ENCODE measurements around the gene ZMIZ1.

ZMIZ1 gene

DNA sequence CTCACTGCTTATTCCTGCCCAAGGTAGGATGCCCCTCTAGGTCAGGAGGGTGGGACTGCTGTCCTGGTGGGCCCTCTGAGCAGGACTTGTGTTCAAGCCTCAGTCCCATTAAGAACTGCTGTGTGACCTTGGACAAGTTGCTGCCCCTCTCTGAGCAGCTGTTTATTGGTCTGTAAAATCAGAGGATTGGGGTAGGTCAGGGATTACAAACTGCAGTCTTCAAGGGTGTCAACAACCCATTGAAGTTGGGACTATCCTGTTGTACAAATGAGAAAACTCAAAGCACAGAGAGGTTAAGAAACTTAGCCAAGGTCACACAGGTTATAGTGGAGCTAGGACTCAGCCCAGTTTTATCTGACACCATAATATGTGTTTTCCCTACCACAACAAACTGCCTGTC is 55.3 kb downstream of the ZMIZ1 start:
- no peak for DNase-seq

DNA sequence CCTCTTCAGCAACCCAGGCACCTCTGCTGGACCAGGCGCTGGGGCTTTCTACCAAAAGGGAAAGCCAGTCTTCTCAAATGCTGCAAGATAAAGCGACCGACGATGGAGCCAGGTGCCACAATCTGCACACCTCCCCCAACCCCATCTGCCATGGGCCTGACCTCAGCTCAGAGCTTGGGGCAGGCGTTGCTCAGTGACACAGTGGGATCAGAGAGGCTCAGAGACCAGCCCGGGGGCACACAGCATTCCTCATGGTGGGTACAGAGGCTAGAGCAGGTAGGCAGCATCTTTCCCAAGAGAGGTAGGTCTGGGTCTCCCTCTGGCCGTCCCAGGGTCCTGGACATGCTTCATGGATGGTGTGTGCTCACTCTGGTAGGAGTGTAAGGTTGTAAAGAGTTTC is 56.3 kb downstream of the ZMIZ1 start:
- DNase-seq = no peak

- DNase-seq = peak; percentile 44 to 78
Measured at GRCh38 chr10:79126351-79127080, 57.8 kb downstream of the ZMIZ1 start.

GRCh38 chr10:79127151-79127961 is 58.6 kb downstream of the ZMIZ1 start:
- peak; percentile 93 to 99 for DNase-seq

DNA sequence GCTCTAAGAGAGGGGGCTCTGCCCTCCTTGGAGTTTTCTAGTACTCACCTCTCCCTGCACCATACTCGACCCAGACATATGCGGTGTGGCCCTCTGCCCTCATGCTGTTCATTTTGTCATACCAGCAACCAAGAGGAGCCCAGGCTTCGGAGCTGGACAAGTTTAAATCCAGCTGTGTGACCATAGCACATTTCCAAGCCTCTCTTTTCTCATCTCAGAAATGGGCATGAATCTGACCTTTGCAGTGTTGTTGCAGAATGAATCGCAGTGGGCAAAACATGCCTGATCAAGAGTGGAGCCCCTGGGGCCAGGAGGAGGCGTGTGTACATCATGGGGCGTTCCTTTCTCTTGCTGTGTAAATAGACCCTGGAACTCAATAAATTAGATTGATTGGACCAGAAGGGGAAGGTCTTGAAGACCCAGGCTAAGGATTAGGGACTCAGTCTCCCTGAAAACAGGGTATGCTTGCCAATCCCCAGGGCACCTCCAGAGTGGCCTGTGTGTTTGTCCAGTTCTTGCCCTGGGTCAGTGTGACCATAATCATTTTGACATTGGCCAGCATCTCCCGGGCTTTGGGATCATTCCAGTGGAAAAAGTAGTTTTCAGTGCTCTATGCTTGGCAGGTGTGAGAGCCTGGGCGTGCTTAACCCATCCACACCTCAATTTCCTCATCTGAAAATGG is 59.6 kb downstream of the ZMIZ1 start:
- no peak for DNase-seq

GRCh38 chr10:79128923-79129305 is 60.1 kb downstream of the ZMIZ1 start:
- DNase-seq = no peak

DNA sequence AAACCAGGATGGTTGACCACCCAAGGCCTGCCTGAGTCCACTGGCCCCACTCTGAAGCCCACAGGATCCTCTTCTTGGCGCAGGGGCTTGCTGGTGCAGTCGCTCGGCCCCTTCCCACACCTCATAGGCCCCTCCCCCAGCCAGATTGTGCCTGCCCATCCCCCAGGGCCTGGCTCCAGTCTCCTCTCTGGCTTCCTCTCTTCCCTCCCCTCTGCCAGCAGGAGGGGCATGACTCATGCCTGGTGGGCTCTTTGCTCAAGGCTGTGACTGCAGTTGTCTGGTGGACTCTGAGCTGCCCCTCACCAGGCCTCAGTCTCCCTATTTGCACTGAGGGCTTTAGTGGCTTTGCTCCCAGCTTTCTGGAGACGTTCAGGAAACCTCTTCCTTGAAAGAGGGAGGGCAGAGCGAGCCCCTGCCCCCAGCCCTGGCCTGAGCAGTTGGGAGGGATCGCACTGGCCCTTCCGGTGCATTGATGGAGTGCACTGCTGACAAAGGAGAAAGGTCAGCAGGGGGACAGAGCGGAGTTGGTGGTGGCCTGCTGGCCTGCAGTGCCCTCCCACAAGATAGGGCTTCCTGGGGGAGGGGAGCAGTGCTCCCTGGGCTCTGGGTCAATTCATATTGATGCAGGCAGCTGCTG is 60.7 kb downstream of the ZMIZ1 start:
- DNase-seq = no peak

DNA sequence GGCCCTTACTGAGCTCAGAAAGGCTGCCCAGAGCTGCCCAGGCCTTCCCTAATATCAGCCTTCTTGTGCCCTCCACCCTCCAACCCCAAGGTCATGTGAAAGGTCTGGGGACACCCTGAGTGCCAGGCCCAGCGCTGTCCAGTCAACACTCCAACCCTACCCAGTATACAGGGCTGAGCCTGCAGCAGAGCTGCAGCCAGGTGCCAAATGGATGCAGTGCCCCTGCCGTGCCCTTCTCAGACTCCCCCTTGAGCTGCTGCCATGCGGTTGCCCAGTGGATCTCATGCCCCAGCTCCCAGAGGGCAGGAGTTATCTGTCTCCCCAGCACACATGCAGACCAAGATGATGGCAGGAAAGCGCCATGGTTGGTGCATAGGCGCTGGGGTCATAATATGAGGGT is 61.5 kb downstream of the ZMIZ1 start:
- DNase-seq = no peak

GRCh38 chr10:79130846-79131245 is 62.1 kb downstream of the ZMIZ1 start:
- no peak for DNase-seq

GRCh38 chr10:79131836-79132631 is 63.3 kb downstream of the ZMIZ1 start:
- no peak for DNase-seq

GRCh38 chr10:79132681-79133381 is 64.1 kb downstream of the ZMIZ1 start:
- DNase-seq = no peak

- DNase-seq = no peak
Measured at GRCh38 chr10:79133416-79133815, 64.7 kb downstream of the ZMIZ1 start.

DNA sequence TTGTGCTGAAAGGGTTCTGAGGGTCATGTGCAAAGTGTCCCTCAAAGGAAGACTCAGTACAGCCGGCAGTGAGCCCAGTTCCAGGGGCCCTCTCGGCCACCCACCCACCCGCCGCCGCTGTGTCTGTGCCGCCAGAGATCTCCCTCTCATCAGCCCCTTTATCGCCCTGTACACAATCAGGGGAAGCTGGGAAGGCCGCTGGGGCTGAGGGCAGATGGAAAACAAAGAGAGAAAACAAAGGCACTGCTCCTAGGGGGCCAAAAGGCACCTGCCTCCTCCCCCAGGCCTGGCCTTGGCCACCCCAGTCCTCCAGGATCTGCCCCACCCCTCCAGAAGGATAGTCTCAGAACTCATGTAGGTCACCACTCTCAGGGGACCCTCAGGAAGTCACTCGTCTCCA is 67.0 kb downstream of the ZMIZ1 start:
- no peak for DNase-seq

DNA sequence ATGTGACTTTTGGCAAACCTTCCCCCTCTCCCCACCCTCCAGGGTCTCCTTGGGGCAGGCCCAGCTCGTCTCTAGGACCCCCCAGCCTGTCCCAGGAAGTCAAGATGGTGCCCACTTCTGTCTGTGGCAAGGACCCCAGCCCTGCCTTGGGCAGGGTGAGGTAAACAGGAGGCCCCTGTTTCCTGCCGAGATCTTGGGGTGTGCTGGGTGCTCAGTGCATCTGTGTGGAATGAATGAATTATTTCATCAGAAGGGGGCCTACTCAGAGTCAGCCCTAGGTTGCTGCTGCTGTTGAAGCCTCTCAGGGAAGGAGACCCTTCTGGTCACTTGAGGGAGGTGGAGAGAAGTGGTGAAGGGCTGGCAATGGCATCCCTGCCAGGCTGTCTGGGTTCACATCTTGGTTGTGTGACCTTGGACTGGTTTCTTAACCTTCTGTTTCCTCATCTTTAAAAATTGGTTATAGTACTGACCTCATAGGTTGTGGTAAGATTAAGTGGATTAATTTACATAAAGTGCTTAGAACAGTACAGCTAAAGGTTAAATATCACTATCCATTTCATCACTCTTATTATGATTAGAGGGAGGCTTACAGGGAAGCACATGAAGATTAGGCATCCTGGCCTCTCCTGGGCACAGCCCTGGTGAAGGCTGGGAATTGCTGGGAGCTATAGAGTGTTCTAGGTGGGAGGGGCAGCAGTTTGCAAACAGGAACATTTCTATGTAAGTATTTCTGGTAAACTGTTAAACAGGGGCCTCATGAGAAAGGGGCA is 67.7 kb downstream of the ZMIZ1 start:
- peak in 1 of 2 donors; percentile 72 for DNase-seq

DNA sequence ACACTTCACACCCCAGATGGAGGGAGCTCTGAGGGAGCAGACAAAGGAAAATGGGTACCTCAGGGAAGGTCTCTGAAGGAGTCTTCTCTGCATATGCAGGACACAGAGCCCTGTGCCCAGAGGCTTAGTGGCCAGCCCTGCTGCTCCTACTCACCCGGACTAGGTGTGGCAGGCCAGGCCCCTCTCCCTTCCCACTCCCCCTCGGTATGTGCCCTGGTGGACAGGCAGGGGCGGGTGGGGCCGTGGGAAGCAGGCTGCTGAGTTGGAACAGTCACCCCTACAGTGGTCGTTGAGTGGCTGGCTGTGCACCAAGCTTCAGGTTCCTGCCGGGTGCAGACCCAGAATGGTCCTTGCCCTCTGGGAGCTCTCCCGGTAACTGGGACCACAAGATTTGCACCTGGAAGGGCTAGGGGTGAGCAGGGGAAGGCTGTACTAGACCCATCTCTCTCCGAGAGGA is 68.6 kb downstream of the ZMIZ1 start:
- DNase-seq = no peak

DNA sequence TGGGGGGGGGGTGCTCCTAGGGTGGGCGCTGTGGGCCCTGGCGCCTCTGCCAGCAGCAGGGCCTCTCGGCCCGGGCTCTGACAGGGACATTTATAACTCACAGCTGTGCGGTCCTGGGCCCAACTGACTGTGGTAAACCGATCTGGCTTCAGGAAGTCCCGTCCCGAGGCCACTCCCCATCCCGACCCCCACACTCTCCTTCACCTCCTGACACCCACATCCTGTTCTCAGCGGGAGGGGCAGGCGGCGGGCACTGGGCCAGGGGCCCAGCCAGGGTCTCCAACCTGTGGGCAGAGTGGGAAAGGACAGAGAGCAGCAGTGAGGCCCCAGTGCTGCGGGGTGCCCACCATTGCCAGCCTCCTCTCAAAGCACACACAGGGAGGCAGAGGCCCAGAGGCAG is 69.1 kb downstream of the ZMIZ1 start:
- DNase-seq = no peak

GRCh38 chr10:79138449-79139123 is 69.8 kb downstream of the ZMIZ1 start:
- DNase-seq = no peak

- peak in 1 of 2 donors; percentile 59 for DNase-seq
Measured at GRCh38 chr10:79139124-79139835, 70.5 kb downstream of the ZMIZ1 start.

- no peak for DNase-seq
Measured at GRCh38 chr10:79140085-79140793, 71.5 kb downstream of the ZMIZ1 start.

Measured in inflammatory macrophage treated with lipopolysaccharide for 1 hour (primary cell).